Colonic mucosa (tissue), 4 donors: Measurements from ENCODE around the gene TULP4. TPM values are rescaled to one million over a fixed set of nuclear protein-coding genes. Genes with fewer than 3 reads are reported as not detected.
A peak's percentile ranks its signal among the peaks of the same experiment; 100 is the strongest.

Experiments
- DNase-seq: peaks from one replicate; pipeline ENCODE4 v3.0.0-alpha.2; 2020
- H3K27ac ChIP-seq: fragments of 200-600 bp; one replicate; pipeline ENCODE4 v1.8.0; 2021
- H3K27me3 ChIP-seq: fragments of 200-600 bp; one replicate; pipeline ENCODE4 v1.8.0; 2021
- H3K36me3 ChIP-seq: fragments of 200-600 bp; one replicate; pipeline ENCODE4 v1.8.0; 2021
- H3K4me1 ChIP-seq: fragments of 200-600 bp; one replicate; pipeline ENCODE4 v1.8.0; 2021; ENCODE audit warnings: mild to moderate bottlenecking
- H3K4me3 ChIP-seq: fragments of 200-600 bp; one replicate; pipeline ENCODE4 v1.8.0; 2021
- H3K9ac ChIP-seq, 2 donors: one replicate each; pipeline ENCODE4 v1.7.0; 2013; ENCODE audit warnings: control low read depth in 2 of 2, low read depth in 2 of 2, low read length in 2 of 2
- H3K9me3 ChIP-seq: fragments of 200-600 bp; one replicate; pipeline ENCODE4 v1.8.0; 2021
- intact Hi-C: fragments of 100-400 bp; cut with DNase I; formaldehyde crosslinking; loops from one replicate; pipeline ENCODE4 v1.14.1; 2022
- total RNA-seq, 2 donors: library from RNA; stranded (reverse); fragmentation: NEBNext Ultra II Directional in 1 of 2; extraction: Animal tissue kit (Norgen Biotek cat#: 25700) in 1 of 2; gene quantifications; one replicate each; pipeline ENCODE4 v1.2.1, GENCODE V29; 2021
- TF ChIP-seq, protein P1 (sequence below): fragments of 200-600 bp; IDR thresholded peaks from one replicate; pipeline ENCODE4 v1.8.0; 2022; ENCODE audit warnings: antibody characterized with exemption, mild to moderate bottlenecking
- donor health status: healthy.
- donor health status: DM: no; HTN: no; CAD: no.
- donor health status: DM: no; HTN: no; CAD: no.

Gene TULP4
- total RNA-seq, 2 donors from 2014 or later, result 63.1 to 68.0 TPM

DNA sequence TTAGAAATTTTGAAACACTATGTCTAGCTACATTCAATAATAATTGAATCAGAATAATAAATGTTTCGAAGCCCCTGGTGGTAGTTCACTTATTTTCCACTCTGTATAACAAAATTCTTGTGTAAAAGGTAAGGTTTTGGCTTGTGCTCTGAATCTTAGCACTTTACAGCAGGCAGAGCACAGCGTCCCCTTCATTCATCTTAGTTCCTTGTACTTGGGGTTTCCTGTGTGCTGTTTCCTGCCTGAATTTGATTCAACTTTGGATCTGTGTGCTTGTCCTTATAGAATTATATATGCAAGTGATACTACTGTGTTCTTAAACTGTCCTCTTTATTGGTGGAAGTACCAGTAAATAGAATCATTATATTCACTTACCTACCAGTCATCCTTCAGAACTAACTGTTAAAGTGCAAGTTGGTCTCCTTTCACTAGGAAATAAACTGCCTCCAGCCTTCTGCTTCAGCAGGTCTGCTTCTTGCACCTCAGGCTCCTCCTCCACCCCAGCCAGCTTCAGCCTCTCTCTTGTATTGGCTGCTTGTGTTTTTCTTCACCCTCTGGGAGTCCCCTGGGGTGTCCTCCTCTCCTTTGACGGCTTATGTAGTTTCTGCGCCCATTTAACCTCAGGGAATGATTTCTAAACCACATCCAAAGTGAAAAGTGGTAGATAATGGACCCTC lies 28.8 kb upstream of the TULP4 start:
- TF ChIP-seq, protein P1, sequence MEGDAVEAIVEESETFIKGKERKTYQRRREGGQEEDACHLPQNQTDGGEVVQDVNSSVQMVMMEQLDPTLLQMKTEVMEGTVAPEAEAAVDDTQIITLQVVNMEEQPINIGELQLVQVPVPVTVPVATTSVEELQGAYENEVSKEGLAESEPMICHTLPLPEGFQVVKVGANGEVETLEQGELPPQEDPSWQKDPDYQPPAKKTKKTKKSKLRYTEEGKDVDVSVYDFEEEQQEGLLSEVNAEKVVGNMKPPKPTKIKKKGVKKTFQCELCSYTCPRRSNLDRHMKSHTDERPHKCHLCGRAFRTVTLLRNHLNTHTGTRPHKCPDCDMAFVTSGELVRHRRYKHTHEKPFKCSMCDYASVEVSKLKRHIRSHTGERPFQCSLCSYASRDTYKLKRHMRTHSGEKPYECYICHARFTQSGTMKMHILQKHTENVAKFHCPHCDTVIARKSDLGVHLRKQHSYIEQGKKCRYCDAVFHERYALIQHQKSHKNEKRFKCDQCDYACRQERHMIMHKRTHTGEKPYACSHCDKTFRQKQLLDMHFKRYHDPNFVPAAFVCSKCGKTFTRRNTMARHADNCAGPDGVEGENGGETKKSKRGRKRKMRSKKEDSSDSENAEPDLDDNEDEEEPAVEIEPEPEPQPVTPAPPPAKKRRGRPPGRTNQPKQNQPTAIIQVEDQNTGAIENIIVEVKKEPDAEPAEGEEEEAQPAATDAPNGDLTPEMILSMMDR, result no peak
- no peak for DNase-seq
- Histone ChIP-seq H3K36me3 (no peaks in the 10 kb centered on the region), H3K4me3 (no peak overlapping the region), H3K4me1 (peaks cover 3% of the 10 kb centered on the region), H3K27me3 (no peaks in the 10 kb centered on the region), H3K9me3 (no peaks in the 10 kb centered on the region), H3K27ac (peak overlapping the region; percentile 29), H3K9ac (no peak overlapping the region)
- intact Hi-C loops, result no loop called here

DNA sequence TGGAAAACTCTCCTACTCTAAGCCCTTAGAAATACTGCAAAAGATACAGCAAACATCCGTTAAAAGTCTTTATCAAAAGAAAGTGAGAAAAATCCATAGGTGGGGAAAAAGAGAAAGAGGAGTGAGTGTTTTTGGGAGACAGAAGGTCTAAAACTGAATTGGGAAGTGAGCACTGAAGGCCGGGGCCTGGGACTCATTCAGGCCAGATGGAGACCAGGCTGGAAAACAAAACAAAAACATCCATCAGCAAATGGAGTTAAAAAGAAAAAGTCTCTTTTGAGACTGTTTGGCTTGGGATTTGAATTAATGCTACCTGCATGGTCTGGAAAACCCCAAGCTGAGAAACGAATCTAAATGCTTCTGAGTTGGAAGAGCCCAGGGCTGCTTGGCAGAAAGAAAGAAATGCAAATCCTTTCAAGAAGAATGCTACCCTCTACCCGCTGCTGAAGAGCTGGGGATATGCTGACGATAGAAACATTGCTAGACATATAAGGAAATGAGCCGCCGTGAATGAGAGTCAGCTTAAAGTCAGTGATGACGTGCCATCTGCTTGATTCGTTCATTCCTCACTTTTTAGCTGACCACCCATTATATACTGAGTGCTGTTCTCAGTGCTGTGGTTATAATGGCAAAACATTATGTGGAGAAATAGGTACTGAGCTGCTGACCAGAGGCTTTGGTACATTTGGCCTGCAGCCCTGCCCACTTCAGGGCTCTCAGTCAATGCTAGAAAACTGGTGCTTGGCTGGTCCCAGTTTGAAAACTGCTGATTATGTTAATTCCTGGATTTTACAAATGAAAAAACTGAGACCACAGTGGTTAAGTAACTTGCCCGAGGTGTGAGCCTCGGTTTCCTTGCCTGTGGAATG lies 28.0 kb upstream of the TULP4 start:
- H3K27me3 ChIP-seq, result no peaks in the 10 kb centered on the region
- peaks cover 3% of the 10 kb centered on the region for H3K4me1 ChIP-seq
- no peak overlapping the region for H3K4me3 ChIP-seq
- TF ChIP-seq, protein P1, result no peak
- no peaks in the 10 kb centered on the region for H3K9me3 ChIP-seq
- DNase-seq, result no peak
- H3K27ac ChIP-seq, result peak overlapping the region; percentile 29
- intact Hi-C loops, result no loop called here
- no peak overlapping the region for H3K9ac ChIP-seq
- no peaks in the 10 kb centered on the region for H3K36me3 ChIP-seq

DNA sequence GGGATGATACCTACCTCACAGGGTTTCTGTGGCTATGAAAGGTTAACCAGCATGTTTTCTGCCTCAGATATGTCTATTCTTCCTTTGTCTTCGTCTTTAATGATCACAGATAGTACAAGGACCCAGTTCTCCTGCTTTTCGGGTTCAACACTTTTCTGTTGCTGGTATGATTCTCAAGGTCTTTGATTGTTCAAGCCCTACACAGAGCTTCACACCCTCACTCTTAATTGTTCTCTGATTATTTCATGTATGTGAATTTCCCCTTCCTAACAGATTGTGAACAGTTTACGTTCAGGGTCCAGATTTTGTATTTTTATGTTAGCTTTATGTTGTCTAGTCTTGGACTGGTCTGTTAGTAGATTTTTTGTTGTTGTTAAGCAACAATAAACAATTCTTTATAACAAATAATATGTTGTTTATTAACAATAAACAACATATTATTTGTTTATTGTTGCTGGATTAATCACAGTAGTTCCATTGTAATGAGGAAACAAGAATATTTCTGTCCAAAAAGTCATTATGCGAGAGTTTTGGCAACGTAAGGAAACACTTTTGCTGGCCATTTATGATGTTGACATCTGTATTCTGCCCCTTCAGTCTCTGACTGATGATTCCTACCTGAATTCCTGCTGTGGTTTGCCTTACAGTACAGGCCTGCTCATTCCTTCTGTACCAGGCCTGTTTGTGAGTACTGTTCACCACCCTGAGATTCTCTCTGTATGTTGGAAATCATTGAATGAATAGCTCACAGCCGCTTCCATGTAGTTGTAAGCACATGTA lies 27.2 kb upstream of the TULP4 start:
- Histone ChIP-seq H3K36me3 (no peaks in the 10 kb centered on the region), H3K9me3 (no peaks in the 10 kb centered on the region), H3K9ac (no peak overlapping the region), H3K4me1 (peaks cover 3% of the 10 kb centered on the region), H3K4me3 (no peak overlapping the region), H3K27me3 (no peaks in the 10 kb centered on the region), H3K27ac (peak overlapping the region; percentile 23)
- DNase-seq, result no peak
- intact Hi-C loops, result loop anchor here (5.0 kb wide), 1 partner anchor 53 kb away; no protein-coding TSS in a partner anchor
- TF ChIP-seq, protein P1, result no peak

DNA sequence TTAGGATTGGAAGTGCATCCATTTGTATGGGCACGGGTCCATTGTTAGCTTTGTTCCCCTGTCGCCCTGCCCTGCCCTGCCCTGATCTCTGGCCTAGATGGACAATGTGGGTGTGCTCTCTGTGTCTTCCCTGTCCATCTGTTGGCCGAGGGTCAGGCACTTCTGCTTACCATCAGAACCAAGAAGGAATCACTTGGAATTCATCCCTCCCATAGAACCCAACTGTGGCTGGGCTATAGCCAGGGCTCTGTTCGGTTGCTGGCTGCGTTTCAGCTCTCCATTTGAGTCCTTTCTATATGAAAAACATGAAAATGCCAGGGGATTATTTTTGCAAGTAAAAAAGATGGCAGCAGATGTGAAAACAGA lies 26.6 kb upstream of the TULP4 start:
- H3K27me3 ChIP-seq, result no peaks in the 10 kb centered on the region
- peaks cover 3% of the 10 kb centered on the region for H3K4me1 ChIP-seq
- H3K4me3 ChIP-seq, result no peak overlapping the region
- TF ChIP-seq, protein P1, result no peak
- H3K36me3 ChIP-seq, result no peaks in the 10 kb centered on the region
- H3K27ac ChIP-seq, result no peak overlapping the region
- intact Hi-C loops, result loop anchor here (5.0 kb wide), 1 partner anchor 53 kb away; no protein-coding TSS in a partner anchor
- H3K9ac ChIP-seq, result no peak overlapping the region
- DNase-seq, result no peak
- no peaks in the 10 kb centered on the region for H3K9me3 ChIP-seq

DNA sequence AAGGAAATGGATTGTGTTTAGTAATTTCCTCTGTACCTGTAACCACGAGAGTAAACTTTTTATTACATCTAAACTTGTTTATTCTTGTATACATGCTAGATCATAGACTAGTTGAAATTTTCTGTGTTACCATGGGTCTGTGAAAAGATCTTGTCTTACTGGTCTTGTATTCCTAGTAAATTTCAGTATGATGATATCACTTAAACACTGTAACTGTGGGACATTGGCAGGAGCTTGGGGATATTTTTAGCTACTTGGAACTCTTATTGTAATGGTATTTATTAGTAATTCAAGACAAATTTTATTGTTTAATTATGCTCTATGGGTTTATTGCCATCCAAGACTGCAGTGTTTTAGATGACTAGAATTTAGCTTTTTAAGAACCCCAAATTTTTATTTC lies 25.9 kb upstream of the TULP4 start:
- no peak overlapping the region for H3K27ac ChIP-seq
- no peak overlapping the region for H3K4me3 ChIP-seq
- H3K9ac ChIP-seq, result no peak overlapping the region
- intact Hi-C loops, result loop anchor here (5.0 kb wide), 1 partner anchor 54 kb away; no protein-coding TSS in a partner anchor
- TF ChIP-seq, protein P1, result no peak
- H3K4me1 ChIP-seq, result peaks cover 3% of the 10 kb centered on the region
- DNase-seq, result no peak
- H3K27me3 ChIP-seq, result no peaks in the 10 kb centered on the region
- H3K36me3 ChIP-seq, result no peaks in the 10 kb centered on the region
- H3K9me3 ChIP-seq, result no peaks in the 10 kb centered on the region
